ENCODE data around the gene TMED10. TPM values are rescaled to one million over a fixed set of nuclear protein-coding genes. Genes with fewer than 3 reads are reported as not detected.
"Not testable (repeated sequence)": the region's sequence is repeated elsewhere in the genome, so short reads cannot be mapped to it uniquely, and the experiment has no call there.

TMED10 gene
- total and polyA plus RNA-seq, 2 donors: 231 to 242 TPM

DNA sequence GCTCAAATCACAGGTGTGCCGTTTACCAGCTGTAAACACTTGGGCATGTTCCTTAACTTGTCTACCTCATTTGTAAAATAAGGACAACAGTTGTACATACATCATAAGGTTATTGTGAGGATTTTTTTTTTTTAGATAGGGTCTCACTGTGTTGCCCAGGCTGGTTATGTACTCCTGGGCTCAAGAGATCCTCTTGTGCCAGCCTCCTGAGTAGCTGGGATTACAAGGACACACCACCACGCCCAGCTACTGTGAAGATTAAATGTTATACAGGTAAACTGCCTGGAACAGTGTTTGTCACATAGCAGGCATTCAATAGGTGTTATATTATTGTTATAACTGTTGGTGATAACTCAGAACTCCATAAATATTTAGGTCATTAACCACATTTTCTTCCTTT, 12.7 kb downstream of the TMED10 start:
- H3K4me3 ChIP-seq (ENCODE audit: low read depth, low read length): no peak overlapping the region
- 97% methylated on average over 2 of the region's 2 CpGs for WGBS
- H3K36me3 ChIP-seq (ENCODE audit: insufficient read depth): no peaks in the 10 kb centered on the region
- no peak for DNase-seq (ENCODE audit: extremely low spot score)
- no peaks in the 10 kb centered on the region for H3K4me1 ChIP-seq (ENCODE audit: insufficient read depth)
- no peak overlapping the region for H3K27ac ChIP-seq (ENCODE audit: low read depth)

DNA sequence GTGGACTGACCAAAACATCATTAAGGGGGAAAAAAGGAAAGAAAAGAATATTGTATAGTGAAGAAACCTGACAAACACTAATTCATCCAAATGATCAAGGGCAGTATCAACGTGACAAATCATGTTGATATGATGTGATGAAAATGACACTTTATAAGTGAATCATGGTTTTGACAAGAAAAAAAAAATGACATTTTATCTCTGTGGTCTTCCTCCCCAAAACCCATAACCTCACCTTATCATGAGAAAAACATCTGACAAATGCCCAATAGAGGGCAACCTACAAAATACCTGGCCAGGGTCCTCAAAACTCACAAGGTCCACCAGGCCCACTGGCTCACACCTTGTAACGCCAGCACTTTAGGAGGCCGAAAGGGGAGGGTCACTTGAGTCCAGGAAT, 13.8 kb downstream of the TMED10 start:
- no peak overlapping the region for H3K4me3 ChIP-seq (ENCODE audit: low read depth, low read length)
- H3K27ac ChIP-seq (ENCODE audit: low read depth): no peak overlapping the region
- WGBS: 85% methylated on average over 3 of the region's 3 CpGs
- no peaks in the 10 kb centered on the region for H3K4me1 ChIP-seq (ENCODE audit: insufficient read depth)
- no peak for DNase-seq (ENCODE audit: extremely low spot score)
- H3K36me3 ChIP-seq (ENCODE audit: insufficient read depth): no peaks in the 10 kb centered on the region

DNA sequence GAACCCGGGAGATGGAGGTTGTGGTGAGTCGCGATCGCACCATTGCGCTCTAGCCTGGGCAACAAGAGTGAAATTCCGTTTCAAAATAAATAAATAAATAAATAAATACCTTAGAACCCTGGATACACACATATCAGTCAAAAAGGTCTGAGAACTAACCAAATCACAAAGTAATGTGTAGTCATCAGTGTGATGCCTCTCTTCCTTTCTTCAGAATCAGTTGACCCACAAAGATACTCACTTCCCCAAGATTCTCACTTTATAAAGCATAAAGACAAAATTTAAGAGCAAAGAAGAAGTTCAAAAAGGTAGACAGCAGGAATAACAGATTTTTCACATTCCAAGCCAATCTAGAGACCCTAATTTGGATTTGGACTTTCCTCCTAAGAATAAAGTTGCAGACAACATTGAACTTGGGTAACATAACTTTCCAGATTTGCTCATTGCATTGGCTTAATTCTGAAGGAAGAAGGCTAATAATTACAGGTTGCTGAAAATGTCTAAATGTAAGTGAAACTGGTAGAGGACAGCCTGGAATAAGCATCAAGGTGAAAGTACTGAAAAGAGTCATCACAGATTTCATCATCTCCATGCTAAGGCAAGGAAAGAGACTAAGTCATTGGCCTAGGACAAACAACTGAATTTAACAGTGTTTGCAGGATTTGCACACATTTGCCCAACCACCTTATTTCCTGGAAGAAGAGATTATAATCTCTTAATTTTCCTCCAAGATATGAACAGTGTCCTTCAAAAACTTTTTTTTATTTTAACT, 17.4 kb downstream of the TMED10 start:
- no peak for DNase-seq (ENCODE audit: extremely low spot score)
- Histone ChIP-seq H3K36me3 (ENCODE audit: insufficient read depth) (no peaks in the 10 kb centered on the region), H3K4me3 (ENCODE audit: low read depth, low read length) (no peak overlapping the region), H3K4me1 (ENCODE audit: insufficient read depth) (peaks cover 2% of the 10 kb centered on the region), H3K27ac (ENCODE audit: low read depth) (no peak overlapping the region)
- WGBS: 99% methylated on average over 6 of the region's 6 CpGs

DNA sequence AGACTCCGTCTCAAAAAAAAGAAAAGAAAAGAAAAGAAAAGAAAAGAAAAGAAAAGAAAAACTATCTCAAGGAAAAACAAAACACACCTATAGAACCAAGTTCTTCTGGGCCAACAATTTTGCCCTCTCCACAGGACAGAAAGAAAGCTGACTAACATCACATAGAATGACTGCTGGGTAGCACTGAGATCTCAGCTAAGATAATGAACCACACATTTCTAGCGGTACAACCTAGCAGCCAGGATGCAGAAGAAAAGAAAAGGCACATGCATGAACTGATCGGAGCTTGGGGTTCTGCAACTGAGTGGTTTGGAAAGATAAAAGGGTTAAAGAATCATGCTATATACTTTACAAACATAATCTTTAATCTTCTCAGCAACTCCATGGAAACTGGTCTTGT, 19.5 kb downstream of the TMED10 start:
- Histone ChIP-seq H3K36me3 (ENCODE audit: insufficient read depth) (no peaks in the 10 kb centered on the region), H3K4me1 (ENCODE audit: insufficient read depth) (peaks cover 2% of the 10 kb centered on the region), H3K4me3 (ENCODE audit: low read depth, low read length) (no peak overlapping the region), H3K27ac (ENCODE audit: low read depth) (no peak overlapping the region)
- no peak for DNase-seq (ENCODE audit: extremely low spot score)
- 80% methylated on average over 3 of the region's 3 CpGs for WGBS

DNA sequence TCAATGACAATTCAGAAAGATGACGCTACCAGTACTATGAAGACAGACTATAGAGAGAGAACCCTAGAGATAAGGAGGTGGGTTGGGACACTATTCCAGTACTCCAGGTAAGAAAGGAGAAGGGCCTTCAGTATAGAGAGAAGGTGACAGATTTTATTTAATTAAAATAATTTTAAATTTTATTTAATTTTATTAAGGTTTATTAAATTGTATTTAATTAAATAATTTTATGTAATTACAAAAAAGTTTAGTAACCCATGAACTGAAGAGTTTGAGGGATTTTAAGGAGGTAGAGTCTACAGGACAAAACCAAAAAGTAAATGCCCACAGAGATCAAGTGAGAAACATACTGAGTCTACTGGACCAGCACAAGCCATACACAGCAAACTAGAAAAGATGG, 20.3 kb downstream of the TMED10 start:
- H3K36me3 ChIP-seq (ENCODE audit: insufficient read depth): no peaks in the 10 kb centered on the region
- no peak overlapping the region for H3K27ac ChIP-seq (ENCODE audit: low read depth)
- WGBS: 98% methylated on average over 1 of the region's 1 CpG
- no peak for DNase-seq (ENCODE audit: extremely low spot score)
- peaks cover 2% of the 10 kb centered on the region for H3K4me1 ChIP-seq (ENCODE audit: insufficient read depth)
- no peak overlapping the region for H3K4me3 ChIP-seq (ENCODE audit: low read depth, low read length)

DNA sequence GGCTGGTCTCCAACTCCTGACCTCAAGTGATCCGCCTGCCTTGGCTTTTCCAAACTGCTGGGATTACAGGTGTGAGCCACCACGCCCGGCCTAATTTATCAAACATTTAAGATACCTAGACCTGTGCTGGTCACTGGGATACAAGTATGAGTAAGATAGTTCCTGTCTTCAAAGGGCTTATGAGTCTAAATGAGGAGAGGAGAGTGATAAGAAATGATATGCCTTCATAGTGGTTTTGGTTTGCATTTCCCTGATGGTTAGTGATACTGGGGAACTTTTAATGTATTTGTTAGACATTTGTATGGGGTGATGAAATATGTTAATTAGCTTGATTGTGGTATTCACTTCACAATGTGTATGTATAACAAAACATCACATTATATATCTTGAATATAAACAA, 21.2 kb downstream of the TMED10 start:
- Histone ChIP-seq H3K4me3 (ENCODE audit: low read depth, low read length) (no peak overlapping the region), H3K36me3 (ENCODE audit: insufficient read depth) (no peaks in the 10 kb centered on the region), H3K4me1 (ENCODE audit: insufficient read depth) (peaks cover 2% of the 10 kb centered on the region), H3K27ac (ENCODE audit: low read depth) (no peak overlapping the region)
- 95% methylated on average over 3 of the region's 3 CpGs for WGBS
- no peak for DNase-seq (ENCODE audit: extremely low spot score)

DNA sequence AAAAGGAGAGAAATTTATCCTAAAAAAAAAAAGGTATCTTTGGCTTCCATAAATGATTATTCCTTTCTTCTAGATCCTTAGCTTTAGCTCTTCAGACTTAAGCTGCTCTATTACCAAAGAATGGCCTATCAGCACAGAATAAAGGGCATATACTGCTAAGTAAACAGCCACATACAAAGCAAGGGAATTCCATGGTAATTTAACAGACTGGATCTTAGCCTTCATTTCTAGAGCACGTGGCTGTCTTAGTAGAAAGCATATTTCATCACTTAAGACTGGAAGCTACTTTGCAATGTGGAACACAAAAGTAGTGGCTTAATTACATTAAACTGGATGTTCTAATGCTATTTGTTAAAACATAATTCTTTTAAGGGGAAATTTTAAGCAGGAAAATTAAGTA, 23.1 kb downstream of the TMED10 start:
- no peak overlapping the region for H3K4me3 ChIP-seq (ENCODE audit: low read depth, low read length)
- DNase-seq (ENCODE audit: extremely low spot score): no peak
- H3K36me3 ChIP-seq (ENCODE audit: insufficient read depth): no peaks in the 10 kb centered on the region
- H3K27ac ChIP-seq (ENCODE audit: low read depth): no peak overlapping the region
- 77% methylated on average over 1 of the region's 1 CpG for WGBS
- H3K4me1 ChIP-seq (ENCODE audit: insufficient read depth): peaks cover 2% of the 10 kb centered on the region

DNA sequence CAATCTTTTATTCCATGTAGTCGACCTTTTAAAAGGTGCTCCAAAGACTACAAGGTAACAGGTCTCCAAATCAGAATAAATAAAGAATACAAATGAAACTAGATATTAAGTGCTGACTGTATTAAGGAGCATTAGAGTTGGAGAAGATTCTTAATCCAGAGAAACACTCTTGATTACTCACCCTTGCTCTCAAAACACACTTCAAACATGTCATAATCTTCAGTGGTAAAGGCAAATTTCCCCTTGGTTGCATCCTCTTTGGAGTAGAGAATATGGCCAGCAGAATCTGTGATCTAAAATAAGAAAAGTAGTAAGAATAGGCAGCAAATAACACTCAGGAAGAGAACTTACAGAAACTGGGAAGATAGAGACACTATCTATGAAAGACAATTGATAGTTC, 24.6 kb downstream of the TMED10 start:
- 91% methylated on average over 1 of the region's 1 CpG for WGBS
- Histone ChIP-seq H3K4me1 (ENCODE audit: insufficient read depth) (no peaks in the 10 kb centered on the region), H3K27ac (ENCODE audit: low read depth) (no peak overlapping the region), H3K4me3 (ENCODE audit: low read depth, low read length) (no peak overlapping the region), H3K36me3 (ENCODE audit: insufficient read depth) (no peaks in the 10 kb centered on the region)
- DNase-seq (ENCODE audit: extremely low spot score): no peak

DNA sequence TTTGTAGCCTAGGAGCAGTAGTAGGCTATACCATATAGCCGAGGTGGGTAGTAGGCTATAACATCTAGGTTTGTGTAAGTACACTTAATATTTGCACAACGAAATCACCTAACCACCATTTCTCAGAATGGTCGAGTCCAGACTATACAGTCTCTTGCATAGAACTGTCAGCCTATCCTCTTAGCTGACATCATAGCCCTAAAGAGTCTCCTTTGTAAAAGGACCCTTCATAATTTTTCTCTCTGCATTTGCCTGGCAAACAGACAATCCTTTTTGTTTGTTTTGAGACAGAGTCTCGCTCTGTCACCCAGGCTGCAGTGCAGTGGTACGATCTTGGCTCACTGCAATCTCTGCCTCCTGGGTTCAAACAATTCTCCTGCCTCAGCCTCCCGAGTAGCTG, 25.8 kb downstream of the TMED10 start:
- H3K4me1 ChIP-seq (ENCODE audit: insufficient read depth); H3K36me3 ChIP-seq (ENCODE audit: insufficient read depth); H3K4me3 ChIP-seq (ENCODE audit: low read depth, low read length); DNase-seq (ENCODE audit: extremely low spot score); H3K27ac ChIP-seq (ENCODE audit: low read depth): not testable (repeated sequence)
- WGBS: 84% methylated on average over 6 of the region's 6 CpGs

DNA sequence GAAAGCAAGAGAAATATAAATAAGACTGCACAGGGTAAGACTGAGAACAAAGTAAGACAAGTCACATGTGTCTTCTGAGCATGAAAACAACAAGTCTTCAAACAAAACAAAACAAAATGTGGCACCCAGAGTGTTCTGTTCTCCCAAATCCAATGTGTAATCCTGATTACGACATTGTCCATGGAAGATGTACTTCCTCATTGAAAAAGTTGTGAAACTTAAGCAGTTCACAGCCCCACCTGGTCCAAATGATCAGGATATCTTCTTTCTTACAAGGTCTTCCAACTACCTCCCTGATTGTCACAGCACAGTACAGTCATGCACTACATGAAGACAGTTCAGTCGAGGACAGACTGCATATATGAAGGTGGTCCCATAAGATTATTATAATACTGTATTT, 26.3 kb downstream of the TMED10 start:
- H3K4me1 ChIP-seq (ENCODE audit: insufficient read depth): no peaks in the 10 kb centered on the region
- WGBS: 87% methylated on average over 2 of the region's 2 CpGs
- no peak overlapping the region for H3K27ac ChIP-seq (ENCODE audit: low read depth)
- no peak overlapping the region for H3K4me3 ChIP-seq (ENCODE audit: low read depth, low read length)
- no peak for DNase-seq (ENCODE audit: extremely low spot score)
- no peaks in the 10 kb centered on the region for H3K36me3 ChIP-seq (ENCODE audit: insufficient read depth)

DNA sequence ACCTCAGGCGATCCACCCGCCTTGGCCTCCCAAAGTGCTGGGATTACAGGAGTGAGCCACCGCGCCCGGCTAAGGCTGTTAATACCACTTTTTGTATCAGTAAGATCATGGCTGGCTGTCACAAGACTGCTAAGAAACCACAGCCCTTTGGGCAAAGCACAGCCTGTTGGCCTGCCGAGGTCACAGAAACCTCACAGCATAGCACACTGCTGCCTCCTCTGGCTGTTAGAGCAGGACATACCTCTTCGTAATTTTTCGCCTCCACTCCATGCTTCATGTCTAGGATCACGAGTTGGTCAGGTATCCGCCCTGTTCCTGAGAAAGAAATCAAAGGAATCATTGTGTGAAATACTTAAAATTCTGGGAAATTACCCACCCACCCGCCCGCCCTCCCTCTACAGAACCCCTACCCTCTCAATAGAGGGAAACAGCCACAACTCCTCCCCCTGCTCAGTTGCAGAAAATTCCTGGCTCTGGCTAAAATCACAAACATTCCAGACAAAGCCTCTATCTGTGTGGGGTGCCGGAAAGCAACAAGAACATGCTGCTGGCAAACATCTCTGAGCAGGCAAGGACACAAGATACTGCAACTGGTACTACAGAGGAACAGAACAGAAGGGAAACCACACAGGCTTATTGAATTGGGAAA, 28.9 kb downstream of the TMED10 start:
- no peaks in the 10 kb centered on the region for H3K4me1 ChIP-seq (ENCODE audit: insufficient read depth)
- H3K4me3 ChIP-seq (ENCODE audit: low read depth, low read length): no peak overlapping the region
- H3K27ac ChIP-seq (ENCODE audit: low read depth): no peak overlapping the region
- DNase-seq (ENCODE audit: extremely low spot score): no peak
- WGBS: 37% methylated on average over 13 of the region's 13 CpGs
- peaks cover 2% of the 10 kb centered on the region for H3K36me3 ChIP-seq (ENCODE audit: insufficient read depth)

DNA sequence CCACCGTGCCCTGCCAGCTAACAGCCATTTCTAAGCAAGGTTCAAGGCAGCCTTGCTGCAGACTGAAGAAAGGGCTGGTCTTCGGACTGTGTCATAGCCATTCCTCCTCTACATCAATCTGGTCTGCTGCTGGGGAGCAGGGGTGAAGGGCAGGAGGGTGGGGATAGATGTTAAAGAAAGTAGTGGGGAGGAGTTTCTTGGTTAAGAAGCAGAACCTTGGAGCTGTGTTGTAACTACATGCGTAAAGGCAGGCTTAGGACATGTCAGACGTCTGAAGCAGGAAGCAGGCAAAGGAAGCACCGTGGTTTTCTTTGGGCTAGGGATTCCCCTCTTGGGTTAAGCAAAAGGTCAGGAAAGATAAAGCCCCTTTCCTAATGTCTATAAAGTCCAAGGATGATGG, 31.5 kb downstream of the TMED10 start:
- Histone ChIP-seq H3K4me1 (ENCODE audit: insufficient read depth) (no peaks in the 10 kb centered on the region), H3K36me3 (ENCODE audit: insufficient read depth) (peaks cover 2% of the 10 kb centered on the region), H3K27ac (ENCODE audit: low read depth) (peak overlapping the region; percentile 45), H3K4me3 (ENCODE audit: low read depth, low read length) (no peak overlapping the region)
- WGBS: 79% methylated on average over 5 of the region's 5 CpGs
- DNase-seq (ENCODE audit: extremely low spot score): no peak

DNA sequence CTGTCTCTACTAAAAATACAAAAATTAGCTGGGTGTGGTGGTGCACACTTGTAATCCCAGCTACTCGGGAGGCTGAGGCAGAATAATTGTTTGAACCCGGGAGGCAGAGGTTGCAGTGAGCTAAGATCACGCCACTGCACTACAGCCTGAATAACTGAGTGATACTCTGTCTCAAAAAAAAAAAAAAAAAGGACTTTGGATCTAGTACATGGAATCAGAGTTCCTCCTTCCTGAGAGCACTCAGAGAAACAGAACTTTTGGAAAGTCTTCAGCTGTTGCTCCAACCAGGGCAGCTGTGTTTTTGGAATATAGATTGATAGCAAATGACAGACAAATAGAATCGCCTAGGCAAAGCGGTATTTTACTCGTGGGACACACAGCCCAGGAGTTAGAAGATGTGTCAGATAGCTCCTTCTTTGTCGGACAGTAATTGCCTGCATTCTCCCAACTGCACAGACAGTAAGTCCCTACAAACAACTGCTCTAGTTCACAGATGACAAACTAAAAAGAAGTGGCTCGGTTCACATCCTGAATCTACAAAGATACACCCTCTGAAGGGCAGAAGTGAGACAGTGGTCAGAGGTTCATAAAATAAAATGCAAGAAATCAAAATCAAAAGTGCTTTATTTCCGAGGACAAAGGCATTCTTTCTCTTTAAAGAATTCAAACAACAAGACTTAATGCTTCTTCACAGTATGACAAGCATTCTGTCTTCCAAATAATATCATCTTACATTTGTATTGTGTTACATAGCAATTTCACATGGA, 32.5 kb downstream of the TMED10 start:
- H3K27ac ChIP-seq (ENCODE audit: low read depth): no peak overlapping the region

DNA sequence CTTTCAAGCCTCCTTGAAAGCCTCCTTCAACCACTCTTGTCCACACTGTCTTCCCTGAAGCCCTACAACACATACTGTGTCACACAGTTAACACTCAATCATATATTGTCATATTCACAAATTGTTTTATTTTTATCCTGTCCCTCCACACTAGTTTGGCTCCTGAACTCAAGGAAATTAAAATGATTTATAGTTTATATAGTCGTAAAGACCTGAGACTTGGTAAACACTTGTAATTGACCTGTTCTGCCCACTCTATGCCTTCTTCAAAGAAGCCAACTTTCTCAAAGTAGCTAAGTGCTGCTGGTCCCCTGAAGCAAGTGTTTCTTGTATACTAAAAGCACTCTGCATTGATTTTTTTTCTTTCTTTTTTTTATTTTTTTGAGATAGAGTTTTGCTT, 33.9 kb downstream of the TMED10 start:
- H3K4me3 ChIP-seq (ENCODE audit: low read depth, low read length): no peak overlapping the region
- H3K4me1 ChIP-seq (ENCODE audit: insufficient read depth): peaks cover 1% of the 10 kb centered on the region
- WGBS: 12% methylated on average over 1 of the region's 1 CpG
- peaks cover 2% of the 10 kb centered on the region for H3K36me3 ChIP-seq (ENCODE audit: insufficient read depth)
- no peak for DNase-seq (ENCODE audit: extremely low spot score)
- no peak overlapping the region for H3K27ac ChIP-seq (ENCODE audit: low read depth)

More for the DNA sequence above, 32.5 kb downstream of the TMED10 start:
- 86% methylated on average over 9 of the region's 9 CpGs for WGBS
- Histone ChIP-seq H3K4me1 (ENCODE audit: insufficient read depth) (no peaks in the 10 kb centered on the region), H3K36me3 (ENCODE audit: insufficient read depth) (peaks cover 2% of the 10 kb centered on the region), H3K4me3 (ENCODE audit: low read depth, low read length) (no peak overlapping the region)
- no peak for DNase-seq (ENCODE audit: extremely low spot score)
